Activated CD8-positive, alpha-beta T cell treated with anti-CD3 and anti-CD28 coated beads, Interleukin-2, amount 10 ng/mL, durations not matched to agents 7 days and 5 days (primary cell): ENCODE results near the gene ARNT2. TPM values are rescaled to one million over a fixed set of nuclear protein-coding genes. Genes with fewer than 3 reads are reported as not detected.

ENCODE experiments used
- ATAC-seq: fragments of 150-1000 bp; cut with Tn5 transposase; one replicate; pipeline ENCODE4 v1.10.0; 2021; ENCODE audit warnings: moderate library complexity
- CTCF ChIA-PET: fragments of 350-600 bp; sonication (Branson Sonifier 250); formaldehyde crosslinking; loops from one replicate; lab custom pipeline; 2021; ENCODE audit warnings: antibody characterized with exemption; lab: Charles Lee
- POLR2A ChIA-PET: fragments of 350-600 bp; sonication (Branson Sonifier 250); formaldehyde crosslinking; loops from one replicate; lab custom pipeline; 2021; ENCODE audit warnings: antibody characterized with exemption; lab: Charles Lee
- DNase-seq: peaks from one replicate; pipeline ENCODE4 v3.0.0-alpha.2; 2020
- H3K27ac Mint-ChIP-seq: one replicate; pipeline ENCODE4 v1.8.0; 2021; ENCODE audit warnings: mild to moderate bottlenecking, mixed read lengths
- H3K27me3 Mint-ChIP-seq: one replicate; pipeline ENCODE4 v1.8.0; 2021; ENCODE audit warnings: low read depth, mixed read lengths
- H3K36me3 Mint-ChIP-seq: one replicate; pipeline ENCODE4 v1.8.0; 2021; ENCODE audit warnings: low read depth, mixed read lengths
- H3K4me1 Mint-ChIP-seq: one replicate; pipeline ENCODE4 v1.8.0; 2021; ENCODE audit warnings: low read depth, mixed read lengths
- H3K4me3 Mint-ChIP-seq: one replicate; pipeline ENCODE4 v1.8.0; 2021; ENCODE audit warnings: mild to moderate bottlenecking, mixed read lengths
- H3K9me3 Mint-ChIP-seq: one replicate; pipeline ENCODE4 v1.8.0; 2022; ENCODE audit warnings: mixed read lengths; ENCODE audit not compliant: insufficient read depth
- total RNA-seq, 2 experiments: library from RNA; stranded (reverse); gene quantifications; one replicate each; pipeline ENCODE4 v1.2.3, GENCODE V29; 2021

The ARNT2 gene
- total RNA-seq, 2 experiments from 2014 or later = not detected

DNA sequence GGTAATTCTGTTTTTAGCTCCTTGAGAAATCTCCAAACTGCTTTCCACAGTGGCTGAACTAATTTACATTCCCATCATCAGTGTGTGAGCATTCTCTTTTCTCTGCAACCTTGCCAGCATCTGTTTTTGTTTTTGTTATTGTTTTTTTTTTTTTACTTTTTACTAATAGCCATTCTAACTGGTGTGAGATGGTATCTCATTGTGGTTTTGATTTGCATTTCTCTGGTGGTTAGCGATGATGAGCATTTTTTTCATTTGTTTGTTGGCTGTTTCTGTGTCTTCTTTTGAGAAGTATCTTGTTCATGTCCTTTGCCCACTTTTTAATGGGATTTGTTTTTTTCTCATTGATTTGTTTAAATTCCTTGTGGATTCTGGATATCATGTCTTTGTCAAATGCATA is 161.2 kb downstream of the ARNT2 start:
- Mint-ChIP-seq H3K4me3 (no peak overlapping the region), H3K4me1 (no peaks in the 10 kb centered on the region), H3K9me3 (no peaks in the 10 kb centered on the region), H3K27me3 (peaks cover 8% of the 10 kb centered on the region), H3K36me3 (no peaks in the 10 kb centered on the region), H3K27ac (no peak overlapping the region)
- DNase-seq = no peak
- CTCF ChIA-PET = no interaction called here
- ATAC-seq = no peak
- POLR2A ChIA-PET = no interaction called here

DNA sequence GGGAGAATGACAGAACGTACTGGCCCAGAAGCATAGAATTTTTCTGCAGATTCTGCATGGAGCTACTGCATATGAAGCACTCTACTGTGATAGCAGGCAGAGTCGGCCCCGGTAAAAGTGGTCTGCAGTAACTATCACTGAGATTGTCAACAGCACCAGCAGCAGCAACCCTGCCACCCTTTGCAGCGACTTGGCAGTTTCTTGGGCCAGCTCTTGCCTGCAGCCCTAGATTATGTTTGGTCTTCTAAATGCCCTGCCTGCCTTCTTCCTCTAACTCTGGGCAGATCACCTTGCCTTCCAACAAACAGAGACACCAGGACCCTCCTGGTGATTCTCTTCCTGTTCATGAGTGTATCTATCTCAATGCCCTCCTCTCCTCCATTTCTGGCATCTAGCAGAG is 161.8 kb downstream of the ARNT2 start:
- Mint-ChIP-seq H3K27ac (no peak overlapping the region), H3K4me1 (no peaks in the 10 kb centered on the region), H3K4me3 (no peak overlapping the region), H3K27me3 (peaks cover 8% of the 10 kb centered on the region), H3K36me3 (no peaks in the 10 kb centered on the region), H3K9me3 (no peaks in the 10 kb centered on the region)
- CTCF ChIA-PET = interaction anchor here (2.8 kb wide), 1 partner anchor 210 kb away, joined by 31 read pairs; no protein-coding TSS in a partner anchor
- POLR2A ChIA-PET = no interaction called here
- DNase-seq (no peak), ATAC-seq (no peak)

DNA sequence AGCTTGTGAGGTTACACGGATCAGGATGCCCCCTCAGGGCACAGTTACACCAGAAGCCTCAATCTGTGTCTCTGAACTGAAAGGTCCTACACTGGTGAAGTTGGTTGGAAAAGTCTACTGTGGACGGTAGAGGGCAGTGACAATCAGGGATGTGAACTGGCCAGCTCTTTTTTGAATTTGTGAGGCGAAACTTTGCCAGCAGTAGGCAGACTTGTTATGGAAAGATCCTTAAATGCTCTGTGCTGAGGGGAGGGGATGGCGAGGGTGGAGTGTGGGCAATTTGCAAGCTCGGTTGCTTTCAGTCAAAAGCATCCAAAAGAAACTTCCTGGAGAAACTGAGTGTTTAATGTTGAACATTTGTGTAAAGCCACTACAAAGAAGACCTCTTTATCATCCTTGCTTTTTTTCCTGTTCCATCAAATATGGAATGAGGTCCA is 163.6 kb downstream of the ARNT2 start:
- peak; percentile 33 for DNase-seq
- no peak overlapping the region for H3K4me3 Mint-ChIP-seq
- peaks cover 8% of the 10 kb centered on the region for H3K27me3 Mint-ChIP-seq
- H3K27ac Mint-ChIP-seq = no peak overlapping the region
- POLR2A ChIA-PET = no interaction called here
- no peak for ATAC-seq
- no peaks in the 10 kb centered on the region for H3K4me1 Mint-ChIP-seq
- CTCF ChIA-PET = interaction anchor here (0.6 to 3.0 kb wide), 7 partner anchors 13 to 404 kb away, joined by 3 to 31 read pairs (median 3); partner anchors contain the start of gene CEMIP
- H3K9me3 Mint-ChIP-seq = no peaks in the 10 kb centered on the region
- H3K36me3 Mint-ChIP-seq = no peaks in the 10 kb centered on the region

DNA sequence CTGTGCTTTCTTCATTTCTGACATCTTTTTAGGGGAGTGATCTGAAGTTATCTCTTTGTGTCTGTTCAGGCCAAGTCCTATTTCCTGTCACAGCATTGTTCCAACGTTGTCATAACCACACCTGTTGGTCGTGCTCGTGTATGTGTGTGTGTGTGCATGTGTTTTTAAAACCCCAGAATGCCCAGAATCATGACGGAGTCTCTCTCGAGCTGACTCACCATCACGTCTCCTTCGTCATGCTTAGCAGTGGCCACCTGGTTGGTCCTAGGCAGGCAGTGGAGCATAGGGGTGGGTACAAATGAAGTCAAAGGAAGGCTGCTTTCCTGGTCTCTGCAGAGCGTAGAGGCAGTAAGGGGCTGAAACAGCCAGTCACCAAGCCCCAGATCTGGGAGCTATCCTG is 164.1 kb downstream of the ARNT2 start:
- CTCF ChIA-PET = interaction anchor here (0.6 to 3.0 kb wide), 4 partner anchors 14 to 402 kb away, joined by 3 to 31 read pairs (median 7); no protein-coding TSS in a partner anchor
- no peaks in the 10 kb centered on the region for H3K9me3 Mint-ChIP-seq
- no peaks in the 10 kb centered on the region for H3K36me3 Mint-ChIP-seq
- ATAC-seq (no peak), DNase-seq (no peak)
- POLR2A ChIA-PET = no interaction called here
- no peak overlapping the region for H3K4me3 Mint-ChIP-seq
- H3K4me1 Mint-ChIP-seq = no peaks in the 10 kb centered on the region
- H3K27me3 Mint-ChIP-seq = peaks cover 10% of the 10 kb centered on the region
- H3K27ac Mint-ChIP-seq = no peak overlapping the region

DNA sequence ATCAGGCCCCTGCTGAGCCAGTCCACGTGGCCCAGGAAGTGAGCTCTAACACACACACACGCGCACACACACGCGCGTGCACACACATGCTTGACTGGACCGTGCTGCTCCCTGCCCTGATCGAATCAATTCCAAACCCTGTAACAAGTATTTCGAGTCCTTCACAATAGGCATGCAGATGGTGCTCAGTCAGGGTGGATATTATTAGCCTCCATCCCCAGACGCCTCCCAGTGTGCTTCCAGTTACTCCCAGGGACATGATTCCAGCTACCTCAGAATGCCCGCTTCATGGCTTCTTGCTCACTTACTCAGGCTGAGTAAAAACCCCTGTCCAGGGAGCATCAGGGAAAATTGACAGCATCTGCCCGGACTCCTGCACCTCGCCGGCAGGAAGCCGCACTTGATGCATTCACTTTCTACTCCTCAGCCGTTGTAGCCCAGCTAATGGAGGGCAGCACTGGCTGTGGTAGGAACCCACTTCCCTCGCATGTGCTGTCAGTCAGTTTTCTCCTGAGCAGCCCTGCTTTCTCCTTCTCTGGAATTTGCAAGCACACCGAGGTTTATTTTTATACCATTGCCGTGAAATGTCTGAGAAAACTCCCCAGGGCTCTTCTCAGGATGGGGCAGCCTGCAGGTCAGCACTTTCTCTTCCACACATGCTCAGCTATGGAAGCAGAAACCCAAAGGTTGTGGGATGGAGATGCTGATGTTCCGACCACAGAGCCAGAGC is 164.9 kb downstream of the ARNT2 start:
- H3K27me3 Mint-ChIP-seq = peaks cover 11% of the 10 kb centered on the region
- ChIA-PET CTCF (interaction anchor here (0.6 to 3.0 kb wide), 4 partner anchors 50 to 401 kb away, joined by 3 to 31 read pairs (median 7); no protein-coding TSS in a partner anchor), POLR2A (interaction anchor here (0.6 kb wide), 1 partner anchor 14 kb away, joined by 4 read pairs; no protein-coding TSS in a partner anchor)
- ATAC-seq = no peak
- H3K9me3 Mint-ChIP-seq = no peaks in the 10 kb centered on the region
- no peaks in the 10 kb centered on the region for H3K36me3 Mint-ChIP-seq
- no peak overlapping the region for H3K4me3 Mint-ChIP-seq
- H3K27ac Mint-ChIP-seq = no peak overlapping the region
- no peak for DNase-seq
- no peaks in the 10 kb centered on the region for H3K4me1 Mint-ChIP-seq

DNA sequence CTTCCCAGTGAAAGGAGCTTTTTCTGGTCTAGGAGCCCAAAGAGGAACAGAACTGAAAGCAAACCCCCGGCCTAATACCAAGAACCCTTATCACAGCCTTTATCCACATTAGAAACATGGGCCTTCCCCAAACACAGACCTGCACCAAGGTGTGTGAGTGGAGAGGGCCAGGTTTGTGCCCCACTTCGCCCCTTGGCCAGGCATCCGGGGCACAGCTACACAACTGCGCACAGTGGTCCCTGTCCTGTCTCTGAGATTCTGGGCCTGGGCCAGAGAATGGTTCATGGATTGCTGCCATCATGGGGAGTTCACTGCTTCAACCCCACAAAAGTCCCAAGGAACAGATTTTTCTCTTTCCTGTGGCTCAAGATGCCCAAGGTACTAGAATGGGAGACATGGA is 165.5 kb downstream of the ARNT2 start:
- DNase-seq (no peak), ATAC-seq (no peak)
- POLR2A ChIA-PET = no interaction called here
- CTCF ChIA-PET = interaction anchor here (1.3 to 3.0 kb wide), 2 partner anchors 207 to 400 kb away, joined by 3 to 11 read pairs; no protein-coding TSS in a partner anchor
- H3K4me3 Mint-ChIP-seq = no peak overlapping the region
- no peaks in the 10 kb centered on the region for H3K4me1 Mint-ChIP-seq
- H3K36me3 Mint-ChIP-seq = no peaks in the 10 kb centered on the region
- no peaks in the 10 kb centered on the region for H3K9me3 Mint-ChIP-seq
- H3K27ac Mint-ChIP-seq = no peak overlapping the region
- H3K27me3 Mint-ChIP-seq = peaks cover 11% of the 10 kb centered on the region

DNA sequence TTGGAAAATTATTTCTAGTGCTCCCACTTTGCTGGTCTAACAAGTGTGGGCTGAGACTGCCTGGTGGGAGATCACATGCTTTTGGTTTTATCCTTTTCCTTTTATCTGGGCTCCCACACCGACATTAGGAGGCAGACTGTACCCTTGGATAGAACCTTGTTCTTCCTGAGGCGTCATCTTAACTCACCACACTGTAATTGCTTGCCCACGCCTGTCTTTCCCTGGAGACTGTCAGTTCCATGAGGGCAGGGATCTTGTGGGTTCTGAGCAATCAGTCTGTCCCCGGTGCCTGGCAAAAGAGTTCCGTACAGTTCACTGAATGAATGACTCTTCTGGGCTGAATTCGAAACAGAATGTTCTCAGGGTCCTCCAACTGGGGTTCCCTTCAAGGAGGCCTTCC is 166.4 kb downstream of the ARNT2 start:
- H3K27me3 Mint-ChIP-seq = peaks cover 11% of the 10 kb centered on the region
- H3K36me3 Mint-ChIP-seq = no peaks in the 10 kb centered on the region
- H3K27ac Mint-ChIP-seq = no peak overlapping the region
- ATAC-seq (no peak), DNase-seq (no peak)
- ChIA-PET CTCF (no interaction called here), POLR2A (no interaction called here)
- no peaks in the 10 kb centered on the region for H3K4me1 Mint-ChIP-seq
- H3K4me3 Mint-ChIP-seq = no peak overlapping the region
- H3K9me3 Mint-ChIP-seq = no peaks in the 10 kb centered on the region

DNA sequence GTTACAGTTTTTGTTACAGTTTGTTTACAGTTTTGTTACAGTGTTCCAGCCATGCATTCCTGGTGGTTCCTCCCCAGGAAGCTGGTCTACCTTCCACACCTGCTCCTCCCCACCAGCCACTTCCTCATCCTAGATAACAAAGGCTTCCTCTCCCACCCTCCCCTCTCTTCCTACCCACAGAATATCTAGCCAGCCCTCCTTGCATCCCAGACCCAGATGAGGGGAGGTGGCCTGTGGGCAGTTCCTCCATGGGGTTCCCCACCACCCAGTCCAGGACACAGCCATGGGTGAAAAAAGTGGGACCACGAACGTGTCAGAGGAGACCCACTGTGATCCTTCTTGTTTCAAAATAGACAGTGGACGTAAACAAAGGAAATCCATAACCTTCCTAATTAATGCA is 168.2 kb downstream of the ARNT2 start:
- H3K36me3 Mint-ChIP-seq = no peaks in the 10 kb centered on the region
- no peaks in the 10 kb centered on the region for H3K4me1 Mint-ChIP-seq
- H3K4me3 Mint-ChIP-seq = no peak overlapping the region
- DNase-seq (no peak), ATAC-seq (no peak)
- ChIA-PET POLR2A (no interaction called here), CTCF (no interaction called here)
- H3K27ac Mint-ChIP-seq = no peak overlapping the region
- no peaks in the 10 kb centered on the region for H3K9me3 Mint-ChIP-seq
- H3K27me3 Mint-ChIP-seq = peaks cover 6% of the 10 kb centered on the region

DNA sequence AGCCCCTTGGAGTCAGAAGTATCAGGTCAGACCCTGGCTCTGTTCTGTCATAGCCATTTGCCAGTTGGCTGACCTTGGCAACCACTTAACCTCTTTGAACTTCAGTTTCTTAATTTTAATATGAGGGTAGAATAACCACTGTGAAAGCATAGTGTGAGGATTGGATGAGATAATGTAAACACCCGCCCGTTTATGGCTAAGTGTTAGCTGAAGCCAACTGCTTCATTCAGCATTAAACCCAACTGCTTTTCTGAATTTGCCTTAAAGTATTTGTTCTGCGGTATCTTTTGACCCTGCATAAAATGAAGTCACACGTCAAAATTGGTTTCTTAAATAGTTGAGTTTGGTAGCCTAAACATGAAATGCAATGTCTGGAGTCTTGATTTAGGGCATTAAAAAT is 169.4 kb downstream of the ARNT2 start:
- Mint-ChIP-seq H3K4me3 (no peak overlapping the region), H3K9me3 (no peaks in the 10 kb centered on the region), H3K36me3 (no peaks in the 10 kb centered on the region), H3K27me3 (peaks cover 6% of the 10 kb centered on the region), H3K27ac (no peak overlapping the region), H3K4me1 (no peaks in the 10 kb centered on the region)
- ChIA-PET POLR2A (no interaction called here), CTCF (no interaction called here)
- DNase-seq = no peak
- ATAC-seq = no peak

DNA sequence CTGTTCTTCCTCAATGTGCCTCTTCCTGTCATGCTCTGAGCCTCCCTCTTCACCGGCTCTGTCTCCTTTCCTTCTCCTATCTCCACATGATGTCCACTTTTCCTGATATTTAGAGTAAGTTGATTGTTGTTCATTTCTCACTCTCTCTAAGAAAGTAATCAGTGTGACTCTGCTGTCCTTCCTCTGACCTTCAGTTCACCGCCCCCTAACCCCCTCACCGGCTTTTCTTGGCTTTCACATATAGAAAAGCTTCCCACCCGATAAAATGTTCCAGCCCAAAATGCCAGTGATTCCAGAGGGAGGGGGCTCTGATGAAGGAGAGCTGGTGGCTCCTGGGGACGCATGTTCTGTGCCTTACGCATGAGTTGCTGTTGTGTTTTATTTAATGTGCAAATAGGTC is 170.4 kb downstream of the ARNT2 start:
- ChIA-PET CTCF (no interaction called here), POLR2A (no interaction called here)
- Mint-ChIP-seq H3K27me3 (peaks cover 6% of the 10 kb centered on the region), H3K4me1 (no peaks in the 10 kb centered on the region), H3K4me3 (no peak overlapping the region), H3K27ac (no peak overlapping the region), H3K9me3 (no peaks in the 10 kb centered on the region), H3K36me3 (no peaks in the 10 kb centered on the region)
- DNase-seq (no peak), ATAC-seq (no peak)

DNA sequence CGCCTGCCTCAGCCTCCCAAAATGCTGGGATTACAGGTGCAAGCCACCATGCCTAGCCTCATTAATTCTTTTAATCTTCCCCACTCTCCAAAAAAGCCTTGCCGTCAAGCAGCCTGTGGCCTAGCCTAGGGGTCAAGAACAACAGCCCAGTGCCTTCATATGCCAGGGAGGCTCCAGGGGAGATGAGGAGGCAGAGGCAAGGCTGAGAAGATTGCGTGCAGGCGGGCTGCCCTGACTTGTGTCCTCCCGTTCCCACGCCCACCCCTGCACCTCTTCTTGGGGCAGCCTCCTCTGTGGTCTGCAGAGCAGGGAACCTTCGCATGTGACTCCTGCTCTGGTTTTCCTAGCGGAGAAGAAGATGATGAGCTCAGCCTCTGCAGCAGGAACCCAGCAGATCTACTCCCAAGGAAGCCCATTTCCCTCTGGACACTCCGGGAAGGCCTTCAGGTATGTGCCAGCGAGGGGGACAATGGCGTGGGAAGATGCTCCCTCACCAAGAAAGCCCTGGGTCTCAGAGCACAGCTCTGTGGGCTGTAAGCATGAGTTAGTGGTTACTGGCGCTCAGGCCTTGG is 172.4 kb downstream of the ARNT2 start:
- Mint-ChIP-seq H3K9me3 (no peaks in the 10 kb centered on the region), H3K27me3 (peaks cover 2% of the 10 kb centered on the region), H3K27ac (no peak overlapping the region), H3K4me3 (no peak overlapping the region), H3K4me1 (no peaks in the 10 kb centered on the region), H3K36me3 (no peaks in the 10 kb centered on the region)
- no peak for DNase-seq
- CTCF ChIA-PET = no interaction called here
- POLR2A ChIA-PET = no interaction called here
- no peak for ATAC-seq

DNA sequence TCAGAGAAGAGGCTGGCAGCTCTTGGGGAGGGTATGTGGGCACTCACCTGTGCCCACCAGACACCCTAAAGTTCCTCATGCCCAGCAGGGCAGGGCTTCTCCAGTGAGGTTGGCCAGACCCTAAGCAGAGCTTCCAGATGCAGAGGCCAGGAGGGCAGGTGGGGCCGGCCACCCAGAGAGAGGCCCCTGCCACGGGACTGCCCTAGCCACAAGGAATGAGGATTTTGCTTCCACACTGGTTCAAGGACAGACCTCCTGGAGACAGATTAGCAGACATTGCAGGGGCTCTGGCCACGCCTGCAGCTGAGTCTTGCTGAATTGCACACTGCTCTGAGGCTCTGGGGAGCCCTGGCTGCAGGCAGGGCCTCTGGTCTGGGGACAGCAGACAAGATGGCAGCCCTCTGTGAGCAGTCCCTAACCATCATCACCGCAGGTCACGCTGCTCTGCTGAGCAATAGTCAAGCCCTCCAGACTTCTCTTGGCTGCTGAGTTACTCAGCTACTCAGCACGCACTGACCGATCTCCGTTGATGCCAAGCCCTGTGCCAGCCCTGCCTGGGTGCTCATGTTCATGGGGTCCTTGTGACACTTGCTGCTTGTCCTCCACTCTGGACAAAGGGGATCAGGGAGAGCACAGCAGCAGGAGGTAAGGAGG is 173.5 kb downstream of the ARNT2 start:
- DNase-seq (no peak), ATAC-seq (no peak)
- Mint-ChIP-seq H3K4me3 (no peak overlapping the region), H3K27me3 (peaks cover 2% of the 10 kb centered on the region), H3K9me3 (no peaks in the 10 kb centered on the region), H3K27ac (no peak overlapping the region), H3K36me3 (no peaks in the 10 kb centered on the region), H3K4me1 (no peaks in the 10 kb centered on the region)
- CTCF ChIA-PET = no interaction called here
- POLR2A ChIA-PET = no interaction called here
